BE2C (cell line): ENCODE measurements around the gene STAT6.

Experiments
- DNase-seq: peaks from one replicate; pipeline ENCODE4 v3.0.0-alpha.2; 2020
- H3K27me3 ChIP-seq: fragments of 250-450 bp; sonication (Bioruptor Pico); 2 replicates; pipeline ENCODE4 v1.5.1; 2020; ENCODE audit warnings: mild to moderate bottlenecking
- H3K36me3 ChIP-seq: fragments of 250-450 bp; sonication (Bioruptor Pico); 2 replicates; pipeline ENCODE4 v1.5.1; 2020; ENCODE audit warnings: mild to moderate bottlenecking
- H3K4me1 ChIP-seq: fragments of 250-450 bp; sonication (Bioruptor Pico); 2 replicates; pipeline ENCODE4 v1.5.1; 2020
- H3K4me3 ChIP-seq: 2 replicates; pipeline ENCODE4 v1.5.1; 2011; ENCODE audit warnings: low read depth, low read length
- H3K9me3 ChIP-seq: fragments of 250-450 bp; sonication (Bioruptor Pico); 2 replicates; pipeline ENCODE4 v1.5.1; 2020
- TF ChIP-seq, protein P1 (sequence below): IDR thresholded peaks from 2 replicates; pipeline ENCODE4 v1.5.1; 2012; ENCODE audit warnings: mild to moderate bottlenecking, low read depth, low read length

Gene STAT6

GRCh38 chr12:57107456-57108155 lies 3.6 kb downstream of the STAT6 start:
- TF ChIP-seq, protein P1, sequence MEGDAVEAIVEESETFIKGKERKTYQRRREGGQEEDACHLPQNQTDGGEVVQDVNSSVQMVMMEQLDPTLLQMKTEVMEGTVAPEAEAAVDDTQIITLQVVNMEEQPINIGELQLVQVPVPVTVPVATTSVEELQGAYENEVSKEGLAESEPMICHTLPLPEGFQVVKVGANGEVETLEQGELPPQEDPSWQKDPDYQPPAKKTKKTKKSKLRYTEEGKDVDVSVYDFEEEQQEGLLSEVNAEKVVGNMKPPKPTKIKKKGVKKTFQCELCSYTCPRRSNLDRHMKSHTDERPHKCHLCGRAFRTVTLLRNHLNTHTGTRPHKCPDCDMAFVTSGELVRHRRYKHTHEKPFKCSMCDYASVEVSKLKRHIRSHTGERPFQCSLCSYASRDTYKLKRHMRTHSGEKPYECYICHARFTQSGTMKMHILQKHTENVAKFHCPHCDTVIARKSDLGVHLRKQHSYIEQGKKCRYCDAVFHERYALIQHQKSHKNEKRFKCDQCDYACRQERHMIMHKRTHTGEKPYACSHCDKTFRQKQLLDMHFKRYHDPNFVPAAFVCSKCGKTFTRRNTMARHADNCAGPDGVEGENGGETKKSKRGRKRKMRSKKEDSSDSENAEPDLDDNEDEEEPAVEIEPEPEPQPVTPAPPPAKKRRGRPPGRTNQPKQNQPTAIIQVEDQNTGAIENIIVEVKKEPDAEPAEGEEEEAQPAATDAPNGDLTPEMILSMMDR = no peak
- H3K9me3 ChIP-seq = no peaks in the 10 kb centered on the region
- no peaks in the 10 kb centered on the region for H3K36me3 ChIP-seq
- no peak for DNase-seq
- no peaks in the 10 kb centered on the region for H3K27me3 ChIP-seq
- peaks cover 7% of the 10 kb centered on the region for H3K4me1 ChIP-seq
- no peak overlapping the region for H3K4me3 ChIP-seq

GRCh38 chr12:57106021-57106708 lies 5.0 kb downstream of the STAT6 start:
- Histone ChIP-seq H3K4me3 (no peak overlapping the region), H3K4me1 (peaks cover 8% of the 10 kb centered on the region), H3K27me3 (no peaks in the 10 kb centered on the region), H3K36me3 (no peaks in the 10 kb centered on the region), H3K9me3 (no peaks in the 10 kb centered on the region)
- no peak for DNase-seq
- TF ChIP-seq, protein P1 = no peak

- H3K36me3 ChIP-seq = no peaks in the 10 kb centered on the region
- no peaks in the 10 kb centered on the region for H3K27me3 ChIP-seq
Measured at GRCh38 chr12:57105011-57105753, 6.0 kb downstream of the STAT6 start.

DNA sequence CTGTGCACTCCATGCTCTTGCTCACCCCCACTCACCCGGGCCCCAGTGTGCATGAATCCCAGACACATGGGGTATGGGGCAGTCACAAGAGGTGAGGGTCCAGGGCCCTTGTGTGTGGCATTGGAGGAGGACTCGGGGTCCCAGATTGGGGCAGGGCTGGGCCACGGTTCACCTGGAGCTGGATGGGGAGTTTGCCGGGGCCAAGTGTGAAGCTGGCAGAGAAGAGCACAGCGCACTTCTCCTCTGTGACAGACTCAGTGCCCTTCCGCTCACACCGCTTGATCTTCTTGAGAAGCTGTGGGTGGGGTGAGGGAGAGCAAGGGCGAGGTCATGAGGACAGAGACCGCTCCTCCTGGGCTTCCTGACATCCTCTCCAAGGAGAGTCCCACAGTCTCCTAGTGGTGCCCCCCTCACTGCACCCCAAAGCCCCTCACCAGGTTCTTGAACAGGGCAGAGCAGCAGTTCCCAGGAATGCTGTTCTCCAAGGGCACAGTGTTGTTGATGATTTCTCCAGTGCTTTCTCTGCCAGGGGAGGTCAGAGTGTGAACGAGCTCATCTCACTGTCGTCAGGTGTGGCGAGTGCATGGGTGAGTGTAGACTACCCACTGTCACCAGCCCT lies 6.8 kb downstream of the STAT6 start:
- DNase-seq = no peak
- Histone ChIP-seq H3K36me3 (no peaks in the 10 kb centered on the region), H3K4me1 (peaks cover 6% of the 10 kb centered on the region; the same call in 1 of the 2 replicates)

More at GRCh38 chr12:57105011-57105753, 6.0 kb downstream of the STAT6 start:
- Histone ChIP-seq H3K4me3 (no peak overlapping the region), H3K9me3 (no peaks in the 10 kb centered on the region), H3K4me1 (peaks cover 6% of the 10 kb centered on the region; the same call in 1 of the 2 replicates)
- TF ChIP-seq, protein P1 = no peak
- DNase-seq = no peak

DNA sequence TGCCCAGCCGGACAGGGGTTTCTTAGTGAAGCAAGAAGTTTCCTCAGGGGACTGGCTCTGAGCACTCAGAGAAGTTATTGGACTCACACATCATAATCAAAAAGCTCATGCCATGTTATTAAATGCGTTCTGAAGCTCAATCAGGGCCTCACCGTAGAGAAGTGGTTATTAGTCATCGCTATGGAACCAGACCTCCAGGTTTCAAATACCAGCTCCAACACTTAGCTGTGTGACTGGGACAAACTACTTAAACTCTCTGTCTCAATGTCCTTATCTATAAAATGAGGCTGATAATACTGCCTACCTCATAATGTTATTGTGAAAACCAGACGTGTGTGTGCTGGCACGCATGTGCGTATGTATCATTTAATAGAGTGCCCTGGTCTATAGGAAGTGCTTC lies 7.3 kb downstream of the STAT6 start:
- TF ChIP-seq, protein P1 = no peak
- DNase-seq = peak; percentile 15

More for the DNA sequence above, 6.8 kb downstream of the STAT6 start:
- TF ChIP-seq, protein P1 = no peak
- Histone ChIP-seq H3K9me3 (no peaks in the 10 kb centered on the region), H3K4me3 (no peak overlapping the region), H3K27me3 (no peaks in the 10 kb centered on the region)

More for the DNA sequence above, 7.3 kb downstream of the STAT6 start:
- Histone ChIP-seq H3K27me3 (no peaks in the 10 kb centered on the region), H3K36me3 (no peaks in the 10 kb centered on the region), H3K4me3 (no peak overlapping the region), H3K4me1 (peaks cover 6% of the 10 kb centered on the region; the same call in 1 of the 2 replicates), H3K9me3 (no peaks in the 10 kb centered on the region)
